ENCODE data around the gene TMEM203.

GRCh38 chr9:137190315-137190856 is 15.1 kb downstream of the TMEM203 start:
- TF ChIP-seq CTCF (IDR thresholded peaks at IDR 0.05; ENCODE audit: low read length) (no peak), EZH2 (optimal IDR thresholded peaks at IDR 0.05; ENCODE audit: low read depth, low read length) (no peak), EZH2phosphoT487 (IDR thresholded peaks at IDR 0.05; ENCODE audit: low read length) (no peak)
